HepG2 (cell line): ENCODE results near the gene GLS2. TPM values are rescaled to one million over a fixed set of nuclear protein-coding genes. Genes with fewer than 3 reads are reported as not detected.

Source experiments
- AKNA ChIP-seq: sonication (generic); formaldehyde crosslinking; IDR thresholded peaks from 2 replicates; pipeline ENCODE4 v1.4.0; 2020; ENCODE audit warnings: missing genetic modification reagents, borderline replicate concordance
- CC2D1A ChIP-seq: sonication (generic); formaldehyde crosslinking; IDR thresholded peaks from 2 replicates; pipeline ENCODE4 v1.8.1; 2023; ENCODE audit warnings: mild to moderate bottlenecking, missing genetic modification reagents
- HNF1B ChIP-seq: sonication (generic); formaldehyde crosslinking; IDR thresholded peaks from 2 replicates; pipeline ENCODE4 v1.5.1; 2020; ENCODE audit warnings: mild to moderate bottlenecking, moderate library complexity, missing genetic modification reagents
- HNF4A ChIP-seq: sonication (generic); formaldehyde crosslinking; IDR thresholded peaks from 2 replicates; pipeline ENCODE4 v1.4.0; 2020; ENCODE audit warnings: missing genetic modification reagents
- IKZF1 ChIP-seq: fragments of 450-650 bp; IDR thresholded peaks from 2 replicates; pipeline ENCODE4 v1.7.1; 2016
- PBX2 ChIP-seq: IDR thresholded peaks from 2 replicates; pipeline ENCODE4 v1.6.1; 2016; ENCODE audit warnings: control low read depth
- PHF5A ChIP-seq: IDR thresholded peaks from one replicate; pipeline ENCODE4 v1.6.1; 2018; ENCODE audit warnings: low read depth, missing genetic modification reagents; ENCODE audit not compliant: unreplicated experiment
- RBM39 ChIP-seq: fragments of 200-400 bp; formaldehyde crosslinking; IDR thresholded peaks from one replicate; pipeline ENCODE4 v1.6.1; 2018; ENCODE audit warnings: antibody characterized with exemption, mild to moderate bottlenecking, low read depth, low read length; ENCODE audit not compliant: poor library complexity, severe bottlenecking
- RFX5 ChIP-seq: IDR thresholded peaks from 2 replicates; pipeline ENCODE4 v1.6.1; 2011; ENCODE audit warnings: low read depth, low read length, improper control_type of control experiment
- SP4 ChIP-seq: sonication (generic); formaldehyde crosslinking; IDR thresholded peaks from 2 replicates; pipeline ENCODE4 v1.8.1; 2023; ENCODE audit warnings: mild to moderate bottlenecking, missing genetic modification reagents
- TFAP4 ChIP-seq: sonication (generic); IDR thresholded peaks from 2 replicates; pipeline ENCODE4 v1.6.1; 2016; ENCODE audit warnings: low read depth, borderline replicate concordance
- TGIF2 ChIP-seq: IDR thresholded peaks from 2 replicates; pipeline ENCODE4 v1.6.1; 2016; ENCODE audit warnings: control low read depth, missing compliant biosample characterization
- TP53 ChIP-seq: sonication (generic); formaldehyde crosslinking; conservative IDR thresholded peaks from 2 replicates; pipeline ENCODE4 v1.4.0; 2020; ENCODE audit warnings: missing genetic modification reagents
- ZBTB34 ChIP-seq: sonication (generic); formaldehyde crosslinking; IDR thresholded peaks from 2 replicates; pipeline ENCODE4 v1.8.0; 2022; ENCODE audit warnings: mild to moderate bottlenecking, missing genetic modification reagents
- ZNF138 ChIP-seq: sonication (generic); formaldehyde crosslinking; IDR thresholded peaks from 2 replicates; pipeline ENCODE4 v1.5.0; 2020; ENCODE audit warnings: mild to moderate bottlenecking, low read depth, missing genetic modification reagents
- ZNF20 ChIP-seq: sonication (generic); formaldehyde crosslinking; IDR thresholded peaks from 2 replicates; pipeline ENCODE4 v1.4.0; 2020; ENCODE audit warnings: mild to moderate bottlenecking, moderate library complexity, missing genetic modification reagents
- ZNF234 ChIP-seq: sonication (generic); formaldehyde crosslinking; conservative IDR thresholded peaks from 2 replicates; pipeline ENCODE4 v1.5.1; 2020; ENCODE audit warnings: mild to moderate bottlenecking, missing genetic modification reagents
- ZNF329 ChIP-seq: sonication (generic); formaldehyde crosslinking; IDR thresholded peaks from 2 replicates; pipeline ENCODE4 v1.9.0; 2021; ENCODE audit warnings: low read depth, mild to moderate bottlenecking, missing genetic modification reagents
- ZNF496 ChIP-seq: sonication (generic); formaldehyde crosslinking; IDR thresholded peaks from 2 replicates; pipeline ENCODE4 v1.8.1; 2023; ENCODE audit warnings: mild to moderate bottlenecking, moderate library complexity, missing genetic modification reagents; ENCODE audit not compliant: insufficient replicate concordance
- ZNF562 ChIP-seq: sonication (generic); formaldehyde crosslinking; IDR thresholded peaks from 2 replicates; pipeline ENCODE4 v1.8.0; 2022; ENCODE audit warnings: missing genetic modification reagents, borderline replicate concordance
- ZNF720 ChIP-seq: sonication (generic); formaldehyde crosslinking; IDR thresholded peaks from 2 replicates; pipeline ENCODE4 v1.4.0; 2020; ENCODE audit warnings: missing genetic modification reagents
- polyA plus RNA-seq, 8 experiments: library from polyadenylated mRNA; depleted of rRNA in 3 of 8; stranded (reverse) in 7 of 8; unstranded in 1 of 8; fragments of >200 nt; fragmentation: Illumina TruSeq in 4 of 8; extraction: Trizol in 4 of 8; gene quantifications; 2 replicates each; pipeline versions ENCODE4 v1.2.1 to v1.2.3, GENCODE V29; 2011 to 2016; ENCODE audit warnings: low read depth in 4 of 8, missing spikeins in 1 of 8, mixed read lengths in 1 of 8; ENCODE audit not compliant: insufficient read depth in 1 of 8
- total RNA-seq, 5 experiments: library from RNA; depleted of rRNA; stranded (reverse); fragments of >200 nt; fragmentation: Illumina TruSeq; extraction: Trizol; gene quantifications; 2 replicates each; pipeline ENCODE4 v1.2.3, GENCODE V29; 2016; ENCODE audit warnings: low read depth in 1 of 5

The GLS2 gene
- total and polyA plus RNA-seq, 2 of the 13 experiments (the other 11 are each of a cell fraction or from before 2014, with no cell fraction given), result 8.6 to 12.2 TPM

- TF ChIP-seq ZNF329 (CRISPR knock-in tag) (no peak), CC2D1A (CRISPR knock-in tag) (no peak), ZNF138 (no peak), ZNF720 (no peak), ZNF496 (CRISPR knock-in tag) (no peak), SP4 (CRISPR knock-in tag) (no peak), PBX2 (CRISPR knock-in tag) (0 out of 2 replicates have a peak, but pooled peaks have one; percentile 26), TFAP4 (peak; percentile 95), PHF5A (CRISPR knock-in tag) (no peak), ZBTB34 (no peak), ZNF20 (CRISPR knock-in tag) (no peak), TP53 (CRISPR knock-in tag) (no peak), AKNA (CRISPR knock-in tag) (no peak), ZNF562 (CRISPR knock-in tag) (no peak), RFX5 (peak; percentile 49; the same call in 1 of the 2 replicates), IKZF1 (no peak), TGIF2 (0 out of 2 replicates have a peak, but pooled peaks have one; percentile 44), ZNF234 (CRISPR knock-in tag) (no peak), HNF4A (CRISPR knock-in tag) (peak; percentile 64), RBM39 (no peak), HNF1B (CRISPR knock-in tag) (peak; percentile 51; the same call in 1 of the 2 replicates)
Observed at GRCh38 chr12:56476972-56477432, 11.0 kb downstream of the GLS2 start (continued).
